Endothelial cell of umbilical vein (primary cell): Measurements from ENCODE around the gene TMEM120B. TPM values are rescaled to one million over a fixed set of nuclear protein-coding genes. Genes with fewer than 3 reads are reported as not detected.

ENCODE experiments used
- BruUV-seq: library from RNA; stranded (reverse); fragments of 400-500 nt; replicated peaks from 2 replicates; lab custom pipeline; 2021; lab: Mats Ljungman, UMichigan
- CTCF ChIA-PET: fragments of 300-600, 350-600 bp; sonication (Branson Sonifier 250); formaldehyde crosslinking; loops from one replicate; lab custom pipeline; 2021; ENCODE audit warnings: antibody characterized with exemption, inconsistent platforms; lab: Charles Lee
- POLR2A ChIA-PET: fragments of 300-600, 350-600 bp; sonication (Branson Sonifier 250); formaldehyde crosslinking; loops from one replicate; lab custom pipeline; 2021; ENCODE audit warnings: antibody characterized with exemption, inconsistent platforms; lab: Charles Lee
- DNase-seq: peaks from one replicate; pipeline ENCODE4 v3.0.0-alpha.2; 2011; ENCODE audit warnings: low read depth, low spot score
- FAIRE-seq: peaks from 2 replicates; lab custom pipeline; 2011; peaks lifted over from hg19 to GRCh38; lab: Jason Lieb, UNC
- H2AFZ ChIP-seq: 2 replicates; pipeline ENCODE4 v1.6.0; 2012; ENCODE audit warnings: low read depth, low read length, control low read depth, inconsistent platforms
- H3K27ac ChIP-seq: 2 replicates; pipeline ENCODE4 v1.5.1; 2011; ENCODE audit warnings: low read depth, mild to moderate bottlenecking, control low read depth, low read length, moderate library complexity; ENCODE audit not compliant: insufficient read depth
- H3K27me3 ChIP-seq, 2 experiments: 2 replicates each; pipeline versions ENCODE4 v1.6.0 to v1.6.1; 2011; ENCODE audit warnings: low read length in 2 of 2, mixed read lengths in 1 of 2; ENCODE audit not compliant: control insufficient read depth in 2 of 2, insufficient read depth in 2 of 2
- H3K36me3 ChIP-seq, 2 experiments: 2 replicates in 1 of 2; 3 replicates in 1 of 2; pipeline ENCODE4 v1.5.1; 2011; ENCODE audit warnings: low read length in 2 of 2, mild to moderate bottlenecking in 1 of 2, moderate library complexity in 1 of 2; ENCODE audit not compliant: control insufficient read depth in 2 of 2, insufficient read depth in 2 of 2; ENCODE audit errors: extremely low read depth in 1 of 2
- H3K4me1 ChIP-seq: 3 replicates; pipeline ENCODE4 v1.5.1; 2011; ENCODE audit warnings: mild to moderate bottlenecking, low read length; ENCODE audit not compliant: control insufficient read depth, insufficient read depth; ENCODE audit errors: extremely low read depth
- H3K4me2 ChIP-seq: 2 replicates; pipeline ENCODE4 v1.6.1; 2011; ENCODE audit warnings: low read length, control low read depth, mixed read lengths; ENCODE audit not compliant: insufficient read depth
- H3K4me3 ChIP-seq, 3 experiments: fragments of 200-600 bp in 1 of 3; sonication (generic), shearing (Covaris generic) in 1 of 3; replicated peaks in 1 of 3; 2 replicates each; pipeline ENCODE4 v1.5.1; 2011 to 2016; ENCODE audit warnings: control low read depth in 3 of 3, low read length in 3 of 3, mild to moderate bottlenecking in 2 of 3, inconsistent platforms in 1 of 3, low read depth in 1 of 3, moderate library complexity in 1 of 3; ENCODE audit not compliant: insufficient read depth in 1 of 3
- H3K79me2 ChIP-seq: 2 replicates; pipeline ENCODE4 v1.6.0; 2012; ENCODE audit warnings: low read length, inconsistent platforms; ENCODE audit not compliant: control insufficient read depth, insufficient read depth
- H3K9ac ChIP-seq: replicated peaks from 2 replicates; pipeline ENCODE3; 2011; ENCODE audit warnings: low read length, control low read depth; ENCODE audit not compliant: insufficient read depth; ENCODE audit errors: extremely low read depth
- H3K9me1 ChIP-seq: replicated peaks from 3 replicates; pipeline ENCODE4 v1.6.0; 2011; ENCODE audit warnings: mild to moderate bottlenecking, low read length; ENCODE audit not compliant: control insufficient read depth, insufficient read depth; ENCODE audit errors: extremely low read depth
- H3K9me3 ChIP-seq: replicated peaks from 2 replicates; pipeline ENCODE4 v1.5.1; 2012; ENCODE audit warnings: low read length, inconsistent platforms; ENCODE audit not compliant: control insufficient read depth, insufficient read depth
- H4K20me1 ChIP-seq: replicated peaks from 2 replicates; pipeline ENCODE3; 2011; ENCODE audit warnings: mild to moderate bottlenecking, low read length; ENCODE audit not compliant: control insufficient read depth, insufficient read depth; ENCODE audit errors: extremely low read depth
- EZH2 ChIP-seq: IDR thresholded peaks from 2 replicates; pipeline ENCODE4 v1.6.1; 2012; ENCODE audit warnings: borderline replicate concordance, low read depth, mild to moderate bottlenecking, moderate library complexity, low read length, inconsistent platforms; ENCODE audit not compliant: severe bottlenecking
- FOS ChIP-seq: IDR thresholded peaks from 2 replicates; pipeline ENCODE4 v1.6.1; 2011; ENCODE audit warnings: mild to moderate bottlenecking, low read length, moderate library complexity, borderline replicate concordance; ENCODE audit not compliant: insufficient read depth
- GATA2 ChIP-seq: IDR thresholded peaks from 2 replicates; pipeline ENCODE4 v1.7.0; 2011; ENCODE audit warnings: low read depth, mild to moderate bottlenecking, moderate library complexity, mixed read lengths, low read length; ENCODE audit not compliant: insufficient read length, insufficient read depth
- JUN ChIP-seq: IDR thresholded peaks from 2 replicates; pipeline ENCODE4 v1.6.1; 2011; ENCODE audit warnings: borderline replicate concordance, low read depth; ENCODE audit not compliant: insufficient read length, insufficient read depth
- MYC ChIP-seq: IDR thresholded peaks from one replicate; pipeline ENCODE4 v1.6.1; 2011; ENCODE audit warnings: mild to moderate bottlenecking, low read depth, low read length
- POLR2A ChIP-seq: IDR thresholded peaks from 2 replicates; pipeline ENCODE4 v1.6.1; 2012; ENCODE audit warnings: low read depth, mild to moderate bottlenecking, control low read depth, low read length
- POLR2AphosphoS5 ChIP-seq: IDR thresholded peaks from 2 replicates; pipeline ENCODE4 v1.6.1; 2012; ENCODE audit warnings: low read depth, mild to moderate bottlenecking, control low read depth, low read length, moderate library complexity; ENCODE audit not compliant: insufficient read depth
- dilution Hi-C: fragments of 300-500 bp; cut with MboI; formaldehyde crosslinking; loops from one replicate; pipeline ENCODE4 v1.15.0; 2019; ENCODE audit warnings: low sequenced_read_pairs; ENCODE audit not compliant: extremely low pct_ligation_motif_present
- intact Hi-C: fragments of 100-400 bp; cut with micrococcal nuclease; formaldehyde crosslinking; loops from one replicate; pipeline ENCODE4 v1.10.0; 2022
- polyA plus RNA-seq, 4 experiments: library from polyadenylated mRNA; depleted of rRNA in 3 of 4; stranded (reverse) in 3 of 4; unstranded in 1 of 4; fragments of >200 nt; gene quantifications; 2 replicates each; pipeline versions ENCODE4 v1.2.1 to v1.2.3, GENCODE V29; 2011 to 2012; ENCODE audit warnings: missing spikeins in 1 of 4
- total RNA-seq: library from RNA; stranded (reverse); gene quantifications from 2 replicates; pipeline ENCODE4 v1.2.3, GENCODE V29; 2021
- TF ChIP-seq, protein P1 (sequence below), 2 donors: IDR thresholded peaks; 1 replicate in 1 of 2; 2 replicates in 1 of 2; pipeline ENCODE4 v1.5.1; 2011; ENCODE audit warnings: low read length in 2 of 2, mild to moderate bottlenecking in 2 of 2, moderate library complexity in 2 of 2, control low read depth in 1 of 2, inconsistent platforms in 1 of 2, low read depth in 1 of 2; ENCODE audit not compliant: insufficient read depth in 1 of 2; ENCODE audit errors: extremely low read depth in 1 of 2
- TF ChIP-seq, protein P2 (sequence below): IDR thresholded peaks from 2 replicates; pipeline ENCODE4 v1.6.1; 2011; ENCODE audit not compliant: insufficient read depth, insufficient read length

TMEM120B gene
- total and polyA plus RNA-seq, 2 donors (not counting 3 experiments of a cell fraction or from before 2014, with no cell fraction given) = 10.4 to 12.8 TPM

DNA sequence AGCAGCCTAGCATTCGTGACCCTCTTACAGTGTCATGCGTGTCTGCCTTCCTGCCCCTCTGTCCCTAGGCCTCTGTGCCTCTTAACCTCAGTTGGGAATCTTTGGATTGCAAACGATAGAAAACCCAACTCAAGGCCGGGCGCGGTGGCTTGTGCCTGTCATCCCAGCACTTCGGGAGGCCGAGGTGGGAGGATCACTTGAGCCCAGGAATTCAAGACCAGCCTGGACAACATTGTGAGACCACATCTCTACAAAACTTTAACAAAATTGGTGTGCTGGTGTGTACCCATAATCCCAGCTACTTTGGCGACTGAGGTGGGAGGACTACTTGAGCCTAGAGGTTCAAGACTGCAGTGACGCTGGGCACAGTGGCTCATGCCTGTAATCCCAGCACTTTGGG, 36.7 kb downstream of the TMEM120B start:
- H3K4me3 ChIP-seq = no peak overlapping the region
- H3K79me2 ChIP-seq = no peaks in the 10 kb centered on the region
- peaks cover 12% of the 10 kb centered on the region for H3K4me1 ChIP-seq
- peak overlapping the region; percentile 86 for H3K27ac ChIP-seq
- ChIA-PET CTCF (interaction anchor here (0.8 to 1.8 kb wide), 8 partner anchors 15 to 63 kb away, joined by 3 to 13 read pairs (median 4); partner anchors contain the start of genes RHOF and TMEM120B), POLR2A (interaction anchor here (1.0 kb wide), 1 partner anchor 19 kb away, joined by 6 read pairs; no protein-coding TSS in a partner anchor)
- H3K27me3 ChIP-seq = no peaks in the 10 kb centered on the region
- no TSS peak for BruUV-seq
- dilution Hi-C loops (no loop called here), intact Hi-C loops (loop anchor here (1.0 to 5.0 kb wide), 2 partner anchors 37 to 43 kb away; partner anchors contain the start of genes RHOF and TMEM120B)
- no peaks in the 10 kb centered on the region for H3K36me3 ChIP-seq
- no peak for DNase-seq
- no peak overlapping the region for H3K4me2 ChIP-seq
- no peaks in the 10 kb centered on the region for H3K9me3 ChIP-seq
- H2AFZ ChIP-seq = no peak overlapping the region
- no peaks in the 10 kb centered on the region for H3K9me1 ChIP-seq
- no peak for FAIRE-seq
- TF ChIP-seq GATA2 = no peak
- no peaks in the 10 kb centered on the region for H4K20me1 ChIP-seq
- H3K9ac ChIP-seq = no peak overlapping the region

DNA sequence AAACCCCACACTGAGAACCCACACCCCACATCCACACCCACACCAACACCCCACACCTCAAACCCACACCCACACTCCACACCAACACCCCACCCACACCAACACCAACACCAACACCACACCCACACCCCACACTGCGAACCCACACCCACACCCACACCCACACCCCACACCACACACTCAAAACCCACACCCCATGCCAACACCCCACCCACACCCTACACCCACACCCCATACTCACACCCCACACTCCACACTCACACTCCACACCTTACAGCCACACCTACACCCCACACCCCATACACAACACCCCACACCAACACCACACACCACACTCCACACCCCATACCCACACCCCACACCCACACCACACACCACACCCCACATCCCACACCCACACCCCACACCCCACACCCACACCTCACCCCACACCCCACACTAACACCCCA, 38.0 kb downstream of the TMEM120B start:
- Histone ChIP-seq H3K79me2 (no peaks in the 10 kb centered on the region), H3K4me2 (no peak overlapping the region), H3K9me3 (no peaks in the 10 kb centered on the region), H3K36me3 (no peaks in the 10 kb centered on the region), H2AFZ (no peak overlapping the region), H3K9ac (no peak overlapping the region), H3K4me1 (peaks cover 12% of the 10 kb centered on the region), H3K27ac (no peak overlapping the region), H3K27me3 (no peaks in the 10 kb centered on the region), H3K9me1 (no peaks in the 10 kb centered on the region), H4K20me1 (no peaks in the 10 kb centered on the region), H3K4me3 (no peak overlapping the region)
- TF ChIP-seq POLR2A (no peak), POLR2AphosphoS5 (no peak), EZH2 (no peak), FOS (no peak), JUN (no peak), MYC (no peak)
- TF ChIP-seq, protein P1, sequence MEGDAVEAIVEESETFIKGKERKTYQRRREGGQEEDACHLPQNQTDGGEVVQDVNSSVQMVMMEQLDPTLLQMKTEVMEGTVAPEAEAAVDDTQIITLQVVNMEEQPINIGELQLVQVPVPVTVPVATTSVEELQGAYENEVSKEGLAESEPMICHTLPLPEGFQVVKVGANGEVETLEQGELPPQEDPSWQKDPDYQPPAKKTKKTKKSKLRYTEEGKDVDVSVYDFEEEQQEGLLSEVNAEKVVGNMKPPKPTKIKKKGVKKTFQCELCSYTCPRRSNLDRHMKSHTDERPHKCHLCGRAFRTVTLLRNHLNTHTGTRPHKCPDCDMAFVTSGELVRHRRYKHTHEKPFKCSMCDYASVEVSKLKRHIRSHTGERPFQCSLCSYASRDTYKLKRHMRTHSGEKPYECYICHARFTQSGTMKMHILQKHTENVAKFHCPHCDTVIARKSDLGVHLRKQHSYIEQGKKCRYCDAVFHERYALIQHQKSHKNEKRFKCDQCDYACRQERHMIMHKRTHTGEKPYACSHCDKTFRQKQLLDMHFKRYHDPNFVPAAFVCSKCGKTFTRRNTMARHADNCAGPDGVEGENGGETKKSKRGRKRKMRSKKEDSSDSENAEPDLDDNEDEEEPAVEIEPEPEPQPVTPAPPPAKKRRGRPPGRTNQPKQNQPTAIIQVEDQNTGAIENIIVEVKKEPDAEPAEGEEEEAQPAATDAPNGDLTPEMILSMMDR (IDR thresholded peaks at IDR 0.05; ENCODE audit: extremely low read depth in 1 of 2, insufficient read depth in 1 of 2, low read depth in 1 of 2, low read length in 2 of 2) = no peak
- TF ChIP-seq, protein P2, sequence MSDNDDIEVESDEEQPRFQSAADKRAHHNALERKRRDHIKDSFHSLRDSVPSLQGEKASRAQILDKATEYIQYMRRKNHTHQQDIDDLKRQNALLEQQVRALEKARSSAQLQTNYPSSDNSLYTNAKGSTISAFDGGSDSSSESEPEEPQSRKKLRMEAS = no peak
- DNase-seq = no peak
- CTCF ChIA-PET = no interaction called here
- dilution Hi-C loops = no loop called here
- POLR2A ChIA-PET = no interaction called here
- intact Hi-C loops = no loop called here
- FAIRE-seq = no peak
- BruUV-seq = no TSS peak
